GM12878 (cell line): ENCODE measurements around the gene KTN1. TPM values are rescaled to one million over a fixed set of nuclear protein-coding genes. Genes with fewer than 3 reads are reported as not detected.

Experiments
- ATAC-seq: fragments of 200-7000 bp; cut with Tn5 transposase; 3 replicates; pipeline ENCODE4 v1.9.1; 2020; ENCODE audit warnings: mild to moderate bottlenecking, moderate library complexity
- BruUV-seq: library from RNA; stranded (reverse); fragments of 400-500 nt; replicated peaks from 2 replicates; lab custom pipeline; 2021; lab: Mats Ljungman, UMichigan
- CTCF ChIA-PET: fragments of 300-600 bp; sonication (Branson Sonifier 250); formaldehyde crosslinking; extraction: SDS; loops from one replicate; lab custom pipeline; 2021; ENCODE audit warnings: inconsistent platforms; lab: Yijun Ruan, JAX
- POLR2A ChIA-PET: fragments of 350-600 bp; formaldehyde crosslinking; extraction: SDS; loops from one replicate; lab custom pipeline; 2021; ENCODE audit warnings: inconsistent platforms; lab: Charles Lee
- RAD21 ChIA-PET: fragments of 300-600 bp; sonication (Branson Sonifier 250); formaldehyde crosslinking; loops from one replicate; lab custom pipeline; 2023; ENCODE audit warnings: antibody characterized with exemption; ENCODE audit not compliant: unreplicated experiment; lab: Charles Lee
- SMC1A ChIA-PET: fragments of 300-600 bp; sonication (Branson Sonifier 250); formaldehyde crosslinking; loops from one replicate; lab custom pipeline; 2023; ENCODE audit not compliant: unreplicated experiment, uncharacterized antibody; lab: Charles Lee
- DNase-seq: peaks from one replicate; pipeline ENCODE4 v3.0.0-alpha.2; 2011; ENCODE audit warnings: low read depth, low spot score
- FAIRE-seq: peaks from 3 replicates; lab custom pipeline; 2011; peaks lifted over from hg19 to GRCh38; lab: Jason Lieb, UNC
- H2AFZ ChIP-seq: 2 replicates; pipeline ENCODE4 v1.6.0; 2011; ENCODE audit warnings: low read depth, low read length, control low read depth; ENCODE audit not compliant: control insufficient read depth
- H3K27ac ChIP-seq: 2 replicates; pipeline ENCODE4 v1.5.1; 2011; ENCODE audit warnings: control low read depth; ENCODE audit not compliant: control insufficient read depth, insufficient read depth
- H3K27me3 ChIP-seq, 2 experiments: replicated peaks in 1 of 2; 2 replicates each; pipeline versions ENCODE4 v1.6.0 to v1.6.1; 2011; ENCODE audit warnings: low read length in 1 of 2; ENCODE audit not compliant: control insufficient read depth in 2 of 2, insufficient read depth in 2 of 2
- H3K36me3 ChIP-seq, 2 experiments: 2 replicates each; pipeline ENCODE4 v1.5.1; 2011; ENCODE audit warnings: low read length in 1 of 2; ENCODE audit not compliant: control insufficient read depth in 2 of 2, insufficient read depth in 2 of 2
- H3K4me1 ChIP-seq: 2 replicates; pipeline ENCODE4 v1.6.1; 2011; ENCODE audit warnings: mild to moderate bottlenecking, low read length, moderate library complexity, mixed read lengths; ENCODE audit not compliant: control insufficient read depth, insufficient read depth
- H3K4me2 ChIP-seq: 2 replicates; pipeline ENCODE4 v1.6.0; 2011; ENCODE audit warnings: control low read depth; ENCODE audit not compliant: control insufficient read depth, insufficient read depth
- H3K4me3 ChIP-seq: fragments of 200-600 bp; sonication (generic); 2 replicates; pipeline ENCODE4 v1.5.1; 2016
- H3K79me2 ChIP-seq: 2 replicates; pipeline ENCODE4 v1.6.0; 2011; ENCODE audit warnings: low read length; ENCODE audit not compliant: control insufficient read depth, insufficient read depth
- H3K9ac ChIP-seq: 2 replicates; pipeline ENCODE4 v1.8.0; 2011; ENCODE audit warnings: low read length, control low read depth, mixed read lengths; ENCODE audit not compliant: control insufficient read depth, insufficient read depth
- H3K9me3 ChIP-seq: replicated peaks from 3 replicates; pipeline ENCODE4 v1.5.1; 2011; ENCODE audit warnings: mild to moderate bottlenecking, low read length; ENCODE audit not compliant: control insufficient read depth, insufficient read depth
- H4K20me1 ChIP-seq: 2 replicates; pipeline ENCODE4 v1.6.0; 2011; ENCODE audit not compliant: control insufficient read depth, insufficient read depth
- BCLAF1 ChIP-seq: fragments of 450-650 bp; IDR thresholded peaks from 2 replicates; pipeline ENCODE4 v1.6.1; 2017; ENCODE audit warnings: antibody characterized with exemption, mild to moderate bottlenecking, moderate library complexity
- BHLHE40 ChIP-seq, 2 experiments: fragments of 450-650 bp in 1 of 2; IDR thresholded peaks; 2 replicates each; pipeline ENCODE4 v1.6.1; 2011 to 2017; ENCODE audit warnings: low read depth in 2 of 2, borderline replicate concordance in 1 of 2, improper control_type of control experiment in 1 of 2, low read length in 1 of 2, mild to moderate bottlenecking in 1 of 2
- CBX3 ChIP-seq: fragments of 200-600 bp; sonication (generic); IDR thresholded peaks from 2 replicates; pipeline ENCODE4 v1.6.1; 2016; ENCODE audit warnings: low read depth, borderline replicate concordance
- CBX5 ChIP-seq: sonication (generic); IDR thresholded peaks from 2 replicates; pipeline ENCODE4 v1.6.1; 2016; ENCODE audit warnings: low read depth, moderate library complexity, mild to moderate bottlenecking, inconsistent platforms
- CHD2 ChIP-seq: IDR thresholded peaks from 2 replicates; pipeline ENCODE4 v1.6.1; 2011; ENCODE audit warnings: low read depth, low read length, improper control_type of control experiment, borderline replicate concordance
- CHD4 ChIP-seq: fragments of 200-600 bp; sonication (generic); IDR thresholded peaks from 2 replicates; pipeline ENCODE4 v1.6.1; 2016; ENCODE audit warnings: mild to moderate bottlenecking
- GABPA ChIP-seq: IDR thresholded peaks from 2 replicates; pipeline ENCODE4 v1.6.1; 2014; ENCODE audit warnings: antibody characterized with exemption, low read depth, mild to moderate bottlenecking, inconsistent platforms
- HCFC1 ChIP-seq: fragments of 150-350 bp; IDR thresholded peaks from 2 replicates; pipeline ENCODE4 v1.6.1; 2014; ENCODE audit warnings: low read length
- JUNB ChIP-seq: IDR thresholded peaks from 2 replicates; pipeline ENCODE4 v1.6.1; 2016; ENCODE audit warnings: antibody characterized with exemption, mild to moderate bottlenecking
- MYB ChIP-seq: fragments of 150-350 bp; IDR thresholded peaks from 2 replicates; pipeline ENCODE4 v1.6.1; 2014; ENCODE audit warnings: mild to moderate bottlenecking, low read depth, low read length, borderline replicate concordance
- MYC ChIP-seq: IDR thresholded peaks from 2 replicates; pipeline ENCODE4 v1.6.1; 2011; ENCODE audit warnings: mild to moderate bottlenecking, low read length, moderate library complexity, inconsistent platforms; ENCODE audit not compliant: insufficient read depth, insufficient replicate concordance, insufficient read length, severe bottlenecking
- NBN ChIP-seq: fragments of 450-650 bp; IDR thresholded peaks from 2 replicates; pipeline ENCODE4 v1.6.1; 2016
- PAX5 ChIP-seq: IDR thresholded peaks from 2 replicates; pipeline ENCODE4 v1.6.1; 2011; ENCODE audit warnings: low read depth, low read length, borderline replicate concordance
- PAX8 ChIP-seq: fragments of 450-650 bp; IDR thresholded peaks from 2 replicates; pipeline ENCODE4 v1.6.1; 2017; ENCODE audit warnings: mild to moderate bottlenecking, moderate library complexity
- POLR2A ChIP-seq: IDR thresholded peaks from 2 replicates; pipeline ENCODE4 v1.6.1; 2011; ENCODE audit warnings: low read depth, mild to moderate bottlenecking, low read length
- RELA ChIP-seq: fragments of 450-650 bp; IDR thresholded peaks from 2 replicates; pipeline ENCODE4 v1.8.0; 2014; ENCODE audit warnings: borderline replicate concordance; ENCODE audit not compliant: partially characterized antibody
- TBL1XR1 ChIP-seq: IDR thresholded peaks from 2 replicates; pipeline ENCODE4 v1.6.1; 2012; ENCODE audit warnings: low read depth, low read length, improper control_type of control experiment
- ZBED1 ChIP-seq: IDR thresholded peaks from 2 replicates; pipeline ENCODE4 v1.6.1; 2016; ENCODE audit warnings: borderline replicate concordance
- ZBTB40 ChIP-seq: fragments of 450-650 bp; IDR thresholded peaks from 2 replicates; pipeline ENCODE4 v1.6.1; 2016; ENCODE audit warnings: mild to moderate bottlenecking, moderate library complexity, borderline replicate concordance
- WGBS: methylation state at CpG from one replicate; pipeline ENCODE4 v1.1.6; 2016; ENCODE audit warnings: low lambda C conversion rate; ENCODE audit not compliant: insufficient replicate concordance, insufficient coverage; ENCODE audit errors: missing lambda C conversion rate; 5-methylcytosine and 5-hydroxymethylcytosine counted together
- in situ Hi-C: fragments of 300-500 bp; cut with MboI; formaldehyde crosslinking; loops from 9 replicates; pipeline ENCODE4 v1.14.3; 2018; ENCODE audit warnings: mixed read lengths
- intact Hi-C: fragments of 100-400 bp; cut with micrococcal nuclease; formaldehyde crosslinking; loops from one replicate; pipeline ENCODE4 v1.14.2; 2022; ENCODE audit not compliant: unreplicated experiment
- polyA plus RNA-seq, 11 experiments: library from polyadenylated mRNA; depleted of rRNA in 4 of 11; unstranded in 6 of 11; stranded (reverse) in 5 of 11; fragments of >200 nt; fragmentation: Nextera tagmentation in 4 of 11; fragmentation: Illumina TruSeq in 1 of 11; extraction: Ambion mirVana in 4 of 11; extraction: Trizol in 1 of 11; gene quantifications; 1 replicate in 1 of 11; 2 replicates in 10 of 11; pipeline versions ENCODE4 v1.2.1 to v1.2.3, GENCODE V29; 2011 to 2016; ENCODE audit warnings: inconsistent platforms in 2 of 11, missing spikeins in 2 of 11, low read depth in 1 of 11
- total RNA-seq, 4 experiments: library from RNA; depleted of rRNA in 3 of 4; stranded (reverse); fragments of >200 nt in 3 of 4; fragmentation: Illumina TruSeq in 1 of 4; extraction: Trizol in 1 of 4; gene quantifications; 2 replicates each; pipeline versions ENCODE4 v1.2.1 to v1.2.3, GENCODE V29; 2013 to 2021

The KTN1 gene
- total and polyA plus RNA-seq, 10 of the 15 experiments (the other 5 are each of a cell fraction or from before 2014, with no cell fraction given) = 50.6 to 154 (median 84.2) TPM

- BruUV-seq = no TSS peak
- 41% methylated on average over 1 of the region's 1 CpG for WGBS
- no peaks in the 10 kb centered on the region for H3K79me2 ChIP-seq
- intact Hi-C loops (no loop called here), in situ Hi-C loops (no loop called here)
- H3K4me3 ChIP-seq = no peak overlapping the region
- H3K27me3 ChIP-seq = no peaks in the 10 kb centered on the region
- POLR2A ChIA-PET = no interaction called here
- no peak for ATAC-seq
- TF ChIP-seq RELA (no peak), HCFC1 (no peak), CHD4 (no peak), JUNB (no peak), BCLAF1 (no peak), BHLHE40 (IDR thresholded peaks at IDR 0.05; ENCODE audit: borderline replicate concordance in 1 of 2, low read depth in 2 of 2, low read length in 1 of 2) (no peak), NBN (no peak), CBX3 (no peak), PAX8 (no peak), CHD2 (no peak), GABPA (no peak), TBL1XR1 (no peak), ZBTB40 (no peak), PAX5 (no peak), CBX5 (no peak), POLR2A (no peak), ZBED1 (no peak), MYC (no peak), MYB (no peak)
- no peak overlapping the region for H3K9ac ChIP-seq
- CTCF ChIA-PET = interaction anchor here (1.2 kb wide), 1 partner anchor 10 kb away, joined by 4 read pairs; no protein-coding TSS in a partner anchor
- no peaks in the 10 kb centered on the region for H3K4me1 ChIP-seq
- H3K4me2 ChIP-seq = no peak overlapping the region
- H3K27ac ChIP-seq = no peak overlapping the region
- no peak for DNase-seq
- no peak for FAIRE-seq
- no peaks in the 10 kb centered on the region for H4K20me1 ChIP-seq
- H3K36me3 ChIP-seq = no peaks in the 10 kb centered on the region
- H2AFZ ChIP-seq = no peak overlapping the region
- RAD21 ChIA-PET = no interaction called here
- H3K9me3 ChIP-seq = no peaks in the 10 kb centered on the region
- SMC1A ChIA-PET = no interaction called here
These were observed 141.3 kb downstream of the KTN1 start for GRCh38 chr14:55721353-55721752.
